NCI-H1930 (cell line): Measurements from ENCODE around the gene GPR146.
A peak's percentile ranks its signal among the peaks of the same experiment; 100 is the strongest.

Experiments
- DNase-seq, 2 experiments: peaks; one replicate each; lab custom pipeline; 2025; lab: John Stamatoyannopoulos, UW

The GPR146 gene

DNA sequence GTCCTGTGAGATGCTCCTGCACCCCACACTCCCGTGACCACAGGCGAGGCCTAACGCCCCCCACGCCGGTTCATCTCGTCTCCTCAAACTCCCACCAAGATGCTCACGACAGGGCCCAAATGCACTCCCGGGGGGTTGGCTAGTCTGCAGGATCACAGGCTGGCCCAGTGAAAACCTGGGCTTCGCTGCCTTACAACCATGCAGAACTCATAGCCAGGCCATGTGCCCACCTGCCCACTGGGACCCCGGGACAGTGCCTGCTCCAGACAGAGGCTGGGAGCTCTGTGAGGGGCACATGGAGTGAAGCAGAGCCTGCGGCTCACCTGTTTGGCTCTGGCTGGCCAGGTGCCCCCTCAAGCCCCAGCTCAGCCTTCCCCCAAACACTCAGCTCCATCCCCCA is 34.2 kb downstream of the GPR146 start:
- no peak for DNase-seq

DNA sequence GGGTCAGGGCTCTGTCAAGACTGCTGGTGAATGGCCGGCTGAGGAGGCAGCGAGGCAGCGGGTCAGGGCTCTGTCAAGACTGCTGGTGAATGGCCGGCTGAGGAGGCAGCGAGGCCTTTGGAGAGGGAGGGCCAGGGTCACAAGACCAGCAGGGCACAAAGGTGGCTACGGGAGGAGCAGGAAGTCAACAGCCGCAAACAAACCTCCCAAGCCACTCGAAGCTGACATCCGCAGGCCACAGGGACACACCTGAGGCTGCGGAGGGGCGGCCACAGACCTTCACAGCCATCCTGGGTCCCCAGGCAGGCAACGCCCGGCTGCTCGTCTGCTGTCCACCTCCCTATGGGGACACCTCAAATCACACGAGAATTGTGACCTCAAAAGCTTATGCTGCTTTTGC is 34.6 kb downstream of the GPR146 start:
- no peak for DNase-seq

GRCh38 chr7:1079546-1079945 is 35.2 kb downstream of the GPR146 start:
- DNase-seq, result no peak

DNA sequence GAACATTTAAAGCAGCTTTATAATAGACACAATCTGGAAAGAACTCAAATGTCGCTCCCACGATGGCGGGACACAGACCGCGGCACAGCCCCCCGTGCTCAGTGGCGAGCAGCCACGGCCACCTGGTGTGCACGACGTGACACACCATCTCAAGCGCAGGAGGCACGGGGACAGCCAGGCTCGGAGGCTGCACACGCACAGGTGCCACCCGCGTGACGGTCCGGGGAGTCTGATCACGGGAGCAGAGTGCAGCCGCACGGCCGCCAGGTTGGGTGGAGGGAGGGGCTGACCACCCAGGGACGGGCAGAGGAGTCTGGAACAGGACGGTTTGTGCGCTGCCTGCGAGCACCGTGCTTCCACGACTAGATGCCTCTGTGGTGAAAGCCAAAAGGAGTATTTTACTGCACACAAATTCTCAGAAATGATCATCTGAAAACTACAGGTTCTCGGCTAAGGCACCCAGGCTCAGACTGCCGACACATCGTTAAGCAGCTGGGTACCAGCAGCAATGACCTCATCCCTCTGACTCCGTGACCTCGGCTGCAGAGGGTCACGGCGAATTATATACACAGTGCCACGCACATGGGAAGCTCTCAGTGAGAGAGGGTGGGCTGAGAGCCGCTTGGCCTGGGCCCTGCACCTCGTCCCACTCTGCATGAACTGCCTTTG is 36.0 kb downstream of the GPR146 start:
- DNase-seq, result no peak

DNA sequence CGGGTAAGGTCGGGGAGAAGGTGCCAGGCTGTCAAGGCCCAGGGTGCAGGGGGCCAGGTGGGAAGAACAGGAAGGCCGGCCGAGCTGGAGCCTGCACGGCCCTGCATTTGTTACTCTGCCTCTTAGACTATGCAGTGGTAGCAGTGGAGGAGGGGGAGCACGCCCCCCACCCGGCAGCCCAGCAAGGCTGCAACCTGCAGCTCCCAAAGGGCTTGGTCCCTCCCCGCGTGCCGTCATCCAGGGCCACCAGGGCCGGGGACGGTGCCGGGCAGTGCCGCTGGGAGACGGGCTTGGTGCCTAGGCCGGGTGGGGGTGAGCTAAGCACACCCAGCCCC is 36.5 kb downstream of the GPR146 start:
- DNase-seq, result no peak

GRCh38 chr7:1081336-1081735 is 37.0 kb downstream of the GPR146 start:
- DNase-seq, result no peak

DNA sequence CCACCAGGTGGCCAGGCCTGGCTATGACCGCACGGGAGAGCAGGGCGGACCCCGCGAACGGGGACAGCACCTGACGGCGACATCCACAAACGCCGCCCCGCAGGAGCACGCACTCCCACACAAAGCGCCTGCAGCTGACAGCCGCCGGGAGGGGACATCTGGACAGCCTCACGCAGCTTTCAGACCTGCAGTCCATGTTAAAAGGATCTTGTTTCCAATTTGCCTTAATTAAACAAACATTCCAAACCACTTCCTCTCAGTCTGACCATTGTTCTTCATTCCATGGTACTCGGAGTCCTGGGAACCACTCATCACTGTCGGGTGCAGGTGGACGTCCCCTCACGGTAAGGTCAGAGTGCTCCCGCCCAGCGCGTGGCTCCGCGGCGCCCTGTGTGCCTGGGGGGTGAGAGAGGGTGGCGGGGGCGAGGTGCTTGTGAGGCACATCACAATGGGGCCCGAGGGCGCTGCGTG is 37.6 kb downstream of the GPR146 start:
- DNase-seq, result no peak

DNA sequence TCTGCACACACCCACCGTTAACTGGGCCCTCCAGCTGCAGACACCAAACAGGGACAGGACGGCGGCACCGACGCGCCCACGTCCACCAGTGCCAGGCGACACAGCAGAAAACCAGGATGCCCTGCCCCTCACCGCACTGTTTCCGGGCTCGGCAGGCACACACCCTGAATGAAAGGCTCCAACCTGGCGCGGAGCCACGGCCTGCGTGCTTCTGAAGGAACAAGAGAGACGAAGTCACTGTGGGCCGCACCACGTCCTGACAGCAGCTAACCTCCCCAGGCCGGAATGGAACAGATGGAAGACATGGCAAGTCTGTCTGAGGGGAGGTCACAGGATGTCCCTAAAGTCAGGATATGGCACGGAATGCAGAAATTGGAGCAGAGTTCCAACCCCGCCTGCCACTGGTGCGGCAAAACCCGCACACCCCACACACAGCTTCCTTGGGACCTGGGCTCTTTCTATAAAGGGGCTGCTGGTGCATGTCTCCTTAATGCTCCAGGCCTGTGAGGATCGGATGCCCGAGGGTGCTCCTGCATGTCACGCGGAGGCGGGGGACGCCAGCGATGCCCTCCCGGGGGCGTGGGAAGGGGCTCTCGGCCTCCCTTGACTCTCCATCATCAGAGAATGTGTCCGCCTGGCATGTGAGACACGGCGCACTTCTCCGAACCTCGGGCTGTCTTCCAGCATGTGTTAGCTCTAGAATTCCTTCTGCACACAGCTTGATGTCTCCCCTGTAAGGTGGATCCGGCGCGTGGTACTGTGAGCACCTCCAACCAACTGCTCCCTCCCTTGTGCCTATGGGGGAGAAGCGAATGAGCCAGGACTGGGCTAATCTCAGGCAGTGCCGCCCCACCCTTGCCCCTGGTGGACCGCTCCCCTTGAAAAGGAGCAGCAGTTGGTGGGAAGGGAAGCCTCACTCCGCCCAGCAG is 39.6 kb downstream of the GPR146 start:
- no peak for DNase-seq

- DNase-seq, result no peak
These were observed 40.9 kb downstream of the GPR146 start for GRCh38 chr7:1085266-1085665.

DNA sequence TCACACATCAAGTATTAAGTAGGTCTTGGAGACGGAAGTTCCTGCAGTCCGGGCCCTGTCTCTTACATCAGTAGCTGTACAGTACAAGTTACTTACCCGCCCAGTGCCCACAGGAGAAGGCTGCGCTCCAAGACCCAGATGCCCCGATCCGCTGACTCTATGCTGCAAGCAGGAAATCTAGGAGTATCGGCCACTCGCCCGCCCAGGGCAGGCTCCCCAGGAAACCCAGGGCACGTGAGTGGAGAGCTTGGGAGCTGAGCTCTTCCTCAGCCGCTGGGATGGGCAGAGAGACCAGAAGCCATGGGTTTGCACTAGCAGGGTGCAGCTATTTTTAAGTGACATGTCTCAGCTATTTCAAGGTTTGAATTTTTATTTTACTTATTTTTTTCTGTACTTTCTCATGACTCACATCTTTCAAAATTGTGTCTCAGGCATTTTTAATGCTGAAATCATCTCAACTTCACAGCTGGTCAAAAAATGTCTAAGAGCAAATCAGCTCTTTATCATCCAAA is 41.6 kb downstream of the GPR146 start:
- no peak for DNase-seq

- DNase-seq, result peak in 1 of 2 experiments; percentile 20
These were observed 42.5 kb downstream of the GPR146 start for GRCh38 chr7:1086588-1087464.

DNA sequence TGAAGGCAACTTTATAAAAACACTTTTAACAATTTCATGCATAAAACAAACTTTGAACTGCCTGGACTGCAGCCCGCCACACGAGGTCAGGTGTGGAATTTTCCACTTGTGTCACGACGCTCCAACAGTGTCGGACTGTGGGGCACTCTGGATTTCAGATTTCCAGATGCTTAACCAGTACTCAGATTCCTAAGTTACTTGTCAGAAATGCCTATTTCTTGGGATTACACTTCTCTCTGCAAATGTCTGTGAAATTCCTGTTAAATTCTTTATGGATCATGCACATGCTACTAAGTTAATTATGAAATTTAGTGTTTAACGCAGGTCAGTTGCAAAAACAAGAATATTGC is 43.1 kb downstream of the GPR146 start:
- no peak for DNase-seq

DNA sequence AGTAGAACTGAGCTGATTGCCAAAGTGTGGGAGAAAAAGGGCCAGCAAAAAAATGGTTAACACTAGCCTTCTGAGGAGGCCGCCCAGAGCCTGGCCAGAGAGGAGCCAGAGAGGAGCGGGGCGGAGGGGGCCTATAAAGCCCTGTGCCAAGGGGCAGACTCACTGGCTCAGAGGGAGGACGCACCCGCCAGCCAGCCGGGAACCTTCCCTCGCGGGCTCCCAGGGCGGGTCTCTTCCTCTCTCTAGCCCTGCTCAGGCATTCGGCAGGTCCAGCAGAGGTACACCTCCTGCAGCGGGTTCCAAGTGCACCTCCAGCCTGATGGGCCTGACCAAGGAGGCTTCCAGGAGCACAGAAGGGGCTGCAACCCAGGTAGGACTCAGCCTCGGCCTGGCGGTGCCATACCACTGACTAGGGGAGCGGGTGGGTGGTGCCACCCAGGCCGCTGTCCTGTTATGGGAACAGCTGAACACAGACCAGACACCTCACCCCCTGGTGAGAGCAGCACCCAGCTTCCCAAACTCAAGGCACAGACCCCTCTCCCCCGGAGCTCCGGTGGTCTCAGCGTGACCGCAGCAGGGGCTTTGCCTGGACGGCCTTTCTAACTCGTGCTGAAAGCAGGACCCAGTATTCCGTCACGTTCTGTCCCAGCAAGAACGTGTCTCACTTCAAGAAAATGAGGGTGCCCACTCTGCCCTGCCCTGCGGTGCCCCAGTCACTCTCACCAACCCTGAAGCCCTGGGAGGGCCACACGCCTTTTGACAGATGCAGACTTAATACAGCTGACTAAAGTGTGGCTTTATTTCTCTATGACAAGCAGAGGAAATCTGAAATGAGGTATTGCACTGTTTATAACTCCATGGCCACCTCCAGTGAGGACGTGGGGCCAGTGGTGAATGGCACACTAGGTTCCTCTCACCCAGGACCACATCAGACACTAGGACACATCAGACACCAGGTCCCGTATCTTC is 43.9 kb downstream of the GPR146 start, which contains the start of gene GPER1:
GPER1 (plus strand) TSS at position 162 of the 969 bp plus-strand sequence. CDS start 3,616 bp downstream, outside the sequence.
- DNase-seq, result no peak

- no peak for DNase-seq
These were observed 45.9 kb downstream of the GPR146 start for GRCh38 chr7:1090236-1090635.

- DNase-seq, result no peak
These were observed 46.6 kb downstream of the GPR146 start for GRCh38 chr7:1090686-1091643.

- DNase-seq, result no peak
These were observed 47.3 kb downstream of the GPR146 start for GRCh38 chr7:1091644-1092027.

DNA sequence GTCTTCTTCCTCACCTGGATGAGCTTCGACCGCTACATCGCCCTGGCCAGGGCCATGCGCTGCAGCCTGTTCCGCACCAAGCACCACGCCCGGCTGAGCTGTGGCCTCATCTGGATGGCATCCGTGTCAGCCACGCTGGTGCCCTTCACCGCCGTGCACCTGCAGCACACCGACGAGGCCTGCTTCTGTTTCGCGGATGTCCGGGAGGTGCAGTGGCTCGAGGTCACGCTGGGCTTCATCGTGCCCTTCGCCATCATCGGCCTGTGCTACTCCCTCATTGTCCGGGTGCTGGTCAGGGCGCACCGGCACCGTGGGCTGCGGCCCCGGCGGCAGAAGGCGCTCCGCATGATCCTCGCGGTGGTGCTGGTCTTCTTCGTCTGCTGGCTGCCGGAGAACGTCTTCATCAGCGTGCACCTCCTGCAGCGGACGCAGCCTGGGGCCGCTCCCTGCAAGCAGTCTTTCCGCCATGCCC is 47.9 kb downstream of the GPR146 start:
- no peak for DNase-seq

- no peak for DNase-seq
These were observed 48.6 kb downstream of the GPR146 start for GRCh38 chr7:1092806-1093501.

GRCh38 chr7:1093502-1093843 is 49.1 kb downstream of the GPR146 start:
- DNase-seq, result no peak
